Activated naive CD8-positive, alpha-beta T cell treated with anti-CD3 and anti-CD28 coated beads, Interleukin-2, amount 10 ng/mL, durations not matched to agents 7 days and 5 days (primary cell): ENCODE measurements around the gene SEC16A. TPM values are rescaled to one million over a fixed set of nuclear protein-coding genes. Genes with fewer than 3 reads are reported as not detected.
A peak's percentile ranks its signal among the peaks of the same experiment; 100 is the strongest.

Experiments used
- ATAC-seq: fragments of 150-1000 bp; cut with Tn5 transposase; one replicate; pipeline ENCODE4 v1.10.0; 2021; ENCODE audit warnings: low read depth, moderate library complexity
- POLR2A ChIA-PET: fragments of 350-600 bp; sonication (Branson Sonifier 250); formaldehyde crosslinking; loops from one replicate; lab custom pipeline; 2021; ENCODE audit warnings: antibody characterized with exemption; lab: Charles Lee
- DNase-seq: peaks from one replicate; pipeline ENCODE4 v3.0.0; 2021
- H3K27ac Mint-ChIP-seq: one replicate; pipeline ENCODE4 v1.8.0; 2022; ENCODE audit warnings: mild to moderate bottlenecking, mixed read lengths
- H3K27me3 Mint-ChIP-seq: one replicate; pipeline ENCODE4 v1.8.0; 2022; ENCODE audit warnings: mild to moderate bottlenecking, moderate library complexity, mixed read lengths
- H3K36me3 Mint-ChIP-seq: one replicate; pipeline ENCODE4 v1.8.0; 2021; ENCODE audit warnings: mild to moderate bottlenecking, mixed read lengths
- H3K4me1 Mint-ChIP-seq: one replicate; pipeline ENCODE4 v1.8.0; 2021; ENCODE audit warnings: mixed read lengths
- H3K4me3 Mint-ChIP-seq: one replicate; pipeline ENCODE4 v1.8.0; 2022; ENCODE audit warnings: mild to moderate bottlenecking, moderate library complexity, mixed read lengths
- H3K9me3 Mint-ChIP-seq: one replicate; pipeline ENCODE4 v1.8.0; 2021; ENCODE audit warnings: mixed read lengths
- total RNA-seq, 2 experiments: library from RNA; stranded (reverse); gene quantifications; one replicate each; pipeline ENCODE4 v1.2.3, GENCODE V29; 2021

SEC16A gene
- total RNA-seq, 2 experiments from 2014 or later: 88.0 to 90.2 TPM

- POLR2A ChIA-PET: interaction anchor here (0.6 kb wide), 1 partner anchor 60 kb away, joined by 3 read pairs; no protein-coding TSS in a partner anchor
- Mint-ChIP-seq H3K4me1 (no peaks in the 10 kb centered on the region), H3K27me3 (no peaks in the 10 kb centered on the region), H3K9me3 (no peaks in the 10 kb centered on the region), H3K27ac (no peak overlapping the region), H3K4me3 (no peak overlapping the region), H3K36me3 (peaks cover 15% of the 10 kb centered on the region)
- DNase-seq (no peak), ATAC-seq (no peak)
These were observed 18.6 kb downstream of the SEC16A start for GRCh38 chr9:136464241-136464640.

- POLR2A ChIA-PET: no interaction called here
- Mint-ChIP-seq H3K9me3 (no peaks in the 10 kb centered on the region), H3K27ac (no peak overlapping the region), H3K27me3 (no peaks in the 10 kb centered on the region), H3K4me3 (no peak overlapping the region), H3K36me3 (peaks cover 19% of the 10 kb centered on the region), H3K4me1 (no peaks in the 10 kb centered on the region)
- ATAC-seq: no peak
- no peak for DNase-seq
These were observed 19.3 kb downstream of the SEC16A start for GRCh38 chr9:136463578-136463977.

- Mint-ChIP-seq H3K27ac (no peak overlapping the region), H3K9me3 (no peaks in the 10 kb centered on the region), H3K27me3 (no peaks in the 10 kb centered on the region), H3K4me3 (no peak overlapping the region), H3K36me3 (peaks cover 21% of the 10 kb centered on the region), H3K4me1 (no peaks in the 10 kb centered on the region)
- ATAC-seq (no peak), DNase-seq (no peak)
- POLR2A ChIA-PET: no interaction called here
These were observed 20.2 kb downstream of the SEC16A start for GRCh38 chr9:136462664-136463063.

DNA sequence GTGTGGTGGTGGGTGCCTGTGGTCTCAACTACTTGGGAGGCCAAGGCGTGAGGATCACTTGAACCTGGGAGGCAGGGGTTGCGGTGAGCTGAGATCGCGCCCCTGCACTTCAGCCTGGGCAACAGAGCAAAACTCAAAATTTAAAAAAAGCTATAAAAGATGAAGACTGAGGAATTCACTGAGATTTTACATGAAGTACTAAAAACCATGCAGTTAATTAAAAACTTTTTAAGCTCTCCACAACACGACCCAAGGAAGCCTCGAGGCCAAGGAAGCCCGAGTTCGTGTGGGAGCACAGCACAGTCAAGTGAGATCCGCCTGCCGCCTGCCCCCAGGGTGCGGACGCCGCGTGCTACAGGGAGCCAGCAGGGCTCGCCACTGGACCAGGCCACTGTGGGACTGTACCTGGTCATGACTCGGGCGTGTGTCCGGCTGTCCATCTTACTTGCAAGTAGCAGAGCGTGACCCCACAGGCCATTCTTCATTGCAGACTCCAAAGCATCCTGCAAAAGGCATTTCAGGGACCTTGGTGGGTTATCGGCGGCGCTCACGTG lies 22.0 kb downstream of the SEC16A start:
- H3K9me3 Mint-ChIP-seq: no peaks in the 10 kb centered on the region
- no peak overlapping the region for H3K27ac Mint-ChIP-seq
- no peak for DNase-seq
- H3K27me3 Mint-ChIP-seq: no peaks in the 10 kb centered on the region
- no peak for ATAC-seq
- POLR2A ChIA-PET: no interaction called here
- no peaks in the 10 kb centered on the region for H3K4me1 Mint-ChIP-seq
- no peak overlapping the region for H3K4me3 Mint-ChIP-seq
- H3K36me3 Mint-ChIP-seq: peaks cover 20% of the 10 kb centered on the region

GRCh38 chr9:136459425-136459824 lies 23.4 kb downstream of the SEC16A start:
- Mint-ChIP-seq H3K4me1 (no peaks in the 10 kb centered on the region), H3K36me3 (peaks cover 23% of the 10 kb centered on the region), H3K9me3 (no peaks in the 10 kb centered on the region), H3K4me3 (no peak overlapping the region), H3K27me3 (no peaks in the 10 kb centered on the region), H3K27ac (no peak overlapping the region)
- POLR2A ChIA-PET: no interaction called here
- DNase-seq: no peak
- ATAC-seq: no peak

DNA sequence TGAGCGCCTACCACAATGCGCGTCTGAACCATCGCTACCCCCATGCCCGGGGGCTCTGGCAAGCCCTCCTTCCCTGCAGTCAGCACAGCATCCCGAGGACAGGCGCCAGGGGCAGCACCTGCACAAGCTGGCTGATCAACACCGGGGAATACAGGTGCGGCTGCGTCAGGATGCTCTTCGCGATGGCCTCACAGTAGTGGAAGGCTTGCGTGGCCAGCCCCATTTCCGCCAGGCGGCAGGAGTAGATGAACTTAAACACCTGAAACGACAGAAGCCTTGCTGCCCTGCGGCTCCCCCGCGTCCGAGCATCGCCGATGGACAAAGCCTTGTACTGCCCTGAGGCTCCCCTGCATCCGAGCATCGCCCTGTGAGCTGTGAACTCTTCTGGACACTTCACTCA lies 25.5 kb downstream of the SEC16A start:
- Mint-ChIP-seq H3K27ac (no peak overlapping the region), H3K4me1 (no peaks in the 10 kb centered on the region), H3K9me3 (no peaks in the 10 kb centered on the region), H3K36me3 (peaks cover 24% of the 10 kb centered on the region), H3K4me3 (no peak overlapping the region), H3K27me3 (no peaks in the 10 kb centered on the region)
- POLR2A ChIA-PET: no interaction called here
- ATAC-seq (no peak), DNase-seq (no peak)

DNA sequence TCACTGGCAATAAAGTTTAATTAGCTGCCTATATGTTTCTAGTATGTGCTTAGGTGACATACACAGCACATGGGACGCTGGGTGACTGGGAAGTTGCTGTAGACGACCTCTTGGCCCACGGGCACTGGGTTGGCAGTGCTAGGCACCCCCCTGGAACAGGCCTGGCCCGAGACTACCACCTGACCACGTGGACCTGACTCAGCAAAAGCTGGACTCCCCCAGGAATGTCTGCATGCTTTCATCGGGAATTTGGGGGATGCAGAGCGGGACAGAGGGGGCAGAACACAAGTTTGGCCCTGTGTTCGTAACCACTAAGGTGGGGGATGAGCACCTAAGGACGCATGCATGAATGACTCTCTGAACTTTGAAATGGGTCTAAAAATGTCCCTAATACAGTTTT lies 26.6 kb downstream of the SEC16A start:
- ATAC-seq (no peak), DNase-seq (no peak)
- Mint-ChIP-seq H3K27me3 (no peaks in the 10 kb centered on the region), H3K36me3 (peaks cover 22% of the 10 kb centered on the region), H3K4me3 (no peak overlapping the region), H3K27ac (no peak overlapping the region), H3K4me1 (no peaks in the 10 kb centered on the region), H3K9me3 (no peaks in the 10 kb centered on the region)
- POLR2A ChIA-PET: interaction anchor here (1.1 kb wide), 1 partner anchor 11 kb away, joined by 4 read pairs; no protein-coding TSS in a partner anchor

- ATAC-seq (no peak), DNase-seq (no peak)
- H3K36me3 Mint-ChIP-seq: peaks cover 25% of the 10 kb centered on the region
- no peak overlapping the region for H3K4me3 Mint-ChIP-seq
- POLR2A ChIA-PET: interaction anchor here (1.1 kb wide), 1 partner anchor 10 kb away, joined by 4 read pairs; no protein-coding TSS in a partner anchor
- no peaks in the 10 kb centered on the region for H3K9me3 Mint-ChIP-seq
- no peak overlapping the region for H3K27ac Mint-ChIP-seq
- no peaks in the 10 kb centered on the region for H3K27me3 Mint-ChIP-seq
- H3K4me1 Mint-ChIP-seq: no peaks in the 10 kb centered on the region
These were observed 27.5 kb downstream of the SEC16A start for GRCh38 chr9:136455043-136456002.

DNA sequence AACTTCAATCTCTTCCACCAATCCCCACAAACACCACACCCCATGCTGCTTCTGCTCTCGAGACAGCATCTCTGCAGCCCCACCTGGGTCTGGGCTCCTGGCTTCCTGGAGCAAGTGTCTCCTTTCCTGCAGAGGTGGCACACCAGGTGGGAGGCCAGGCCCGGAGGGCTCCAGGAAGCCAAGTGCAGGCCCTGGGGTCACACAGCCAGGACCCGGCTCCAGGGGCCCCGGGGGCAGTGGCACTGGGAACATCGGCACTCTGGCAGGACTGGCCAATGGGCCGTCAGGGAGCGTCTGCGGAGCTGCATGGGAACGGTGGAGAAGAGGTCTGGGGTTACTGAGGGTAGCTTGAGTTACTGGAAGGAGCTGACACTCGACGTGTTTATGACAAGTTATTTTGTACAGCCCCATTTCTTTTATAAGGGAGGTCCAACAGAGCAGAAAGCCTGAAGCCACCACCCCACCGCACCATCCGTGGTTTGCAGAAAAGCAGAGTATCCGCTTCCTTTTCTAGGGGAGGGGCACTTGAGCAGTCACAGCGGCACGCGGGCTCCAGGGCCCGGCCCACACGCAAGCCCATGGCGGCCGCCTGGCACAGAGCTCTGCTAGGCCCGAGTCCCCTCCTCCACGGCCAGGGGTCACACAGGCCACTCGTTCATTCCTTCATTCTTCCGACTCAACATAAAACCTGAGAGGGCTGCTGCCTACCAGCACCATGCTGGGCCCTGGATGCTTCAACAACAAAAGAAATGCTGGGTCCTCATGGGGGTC lies 28.6 kb downstream of the SEC16A start:
- H3K9me3 Mint-ChIP-seq: no peaks in the 10 kb centered on the region
- peak; percentile 19 for ATAC-seq
- POLR2A ChIA-PET: no interaction called here
- H3K27ac Mint-ChIP-seq: no peak overlapping the region
- no peaks in the 10 kb centered on the region for H3K4me1 Mint-ChIP-seq
- no peak for DNase-seq
- H3K36me3 Mint-ChIP-seq: peaks cover 25% of the 10 kb centered on the region
- no peak overlapping the region for H3K4me3 Mint-ChIP-seq
- H3K27me3 Mint-ChIP-seq: no peaks in the 10 kb centered on the region

- DNase-seq: no peak
- no peak for ATAC-seq
- Mint-ChIP-seq H3K36me3 (peaks cover 22% of the 10 kb centered on the region), H3K27ac (no peak overlapping the region), H3K4me1 (no peaks in the 10 kb centered on the region), H3K9me3 (no peaks in the 10 kb centered on the region), H3K27me3 (no peaks in the 10 kb centered on the region), H3K4me3 (no peak overlapping the region)
- POLR2A ChIA-PET: no interaction called here
These were observed 29.5 kb downstream of the SEC16A start for GRCh38 chr9:136453326-136453725.

- POLR2A ChIA-PET: no interaction called here
- no peak overlapping the region for H3K4me3 Mint-ChIP-seq
- H3K36me3 Mint-ChIP-seq: peaks cover 25% of the 10 kb centered on the region
- no peaks in the 10 kb centered on the region for H3K27me3 Mint-ChIP-seq
- H3K4me1 Mint-ChIP-seq: no peaks in the 10 kb centered on the region
- no peak for ATAC-seq
- no peak overlapping the region for H3K27ac Mint-ChIP-seq
- DNase-seq: no peak
- H3K9me3 Mint-ChIP-seq: no peaks in the 10 kb centered on the region
These were observed 31.5 kb downstream of the SEC16A start for GRCh38 chr9:136451221-136451877.

GRCh38 chr9:136448655-136449054 lies 34.2 kb downstream of the SEC16A start:
- no peaks in the 10 kb centered on the region for H3K4me1 Mint-ChIP-seq
- POLR2A ChIA-PET: no interaction called here
- no peaks in the 10 kb centered on the region for H3K27me3 Mint-ChIP-seq
- no peak overlapping the region for H3K27ac Mint-ChIP-seq
- ATAC-seq (no peak), DNase-seq (no peak)
- no peaks in the 10 kb centered on the region for H3K9me3 Mint-ChIP-seq
- no peak overlapping the region for H3K4me3 Mint-ChIP-seq
- H3K36me3 Mint-ChIP-seq: peaks cover 23% of the 10 kb centered on the region
